Mesenchymal stem cell (in vitro differentiated cells and primary cell): ENCODE measurements around the gene HSPA14.
"Not testable (repeated sequence)": the region's sequence is repeated elsewhere in the genome, so short reads cannot be mapped to it uniquely, and the experiment has no call there.

ENCODE experiments used
- DNase-seq: peaks from one replicate; pipeline ENCODE4 v3.0.0-alpha.2; 2013
- H2AFZ ChIP-seq: one replicate; pipeline ENCODE4 v1.6.1; 2013; ENCODE audit warnings: low read depth, mild to moderate bottlenecking, control low read depth, inconsistent platforms, low read length, moderate library complexity
- H2AK5ac ChIP-seq: 2 replicates; pipeline ENCODE4 v1.6.1; 2013; ENCODE audit warnings: low read length, moderate library complexity, mild to moderate bottlenecking, inconsistent platforms; ENCODE audit not compliant: severe bottlenecking
- H2BK120ac ChIP-seq: one replicate; pipeline ENCODE4 v1.6.1; 2013; ENCODE audit warnings: low read depth, mild to moderate bottlenecking, inconsistent platforms, low read length, moderate library complexity
- H2BK12ac ChIP-seq, 2 experiments: one replicate each; pipeline ENCODE4 v1.6.1; 2013; ENCODE audit warnings: inconsistent platforms in 2 of 2, low read length in 2 of 2, mild to moderate bottlenecking in 2 of 2, moderate library complexity in 2 of 2, control low read depth in 1 of 2
- H2BK15ac ChIP-seq: one replicate; pipeline ENCODE4 v1.6.1; 2013; ENCODE audit warnings: mild to moderate bottlenecking, low read depth, inconsistent platforms; ENCODE audit not compliant: poor library complexity, severe bottlenecking
- H2BK5ac ChIP-seq: 2 replicates; pipeline ENCODE4 v1.6.1; 2013; ENCODE audit warnings: low read depth, mild to moderate bottlenecking, low read length, control low read depth, inconsistent platforms; ENCODE audit not compliant: poor library complexity, severe bottlenecking
- H3K14ac ChIP-seq, 2 experiments: one replicate each; pipeline ENCODE4 v1.6.1; 2013; ENCODE audit warnings: inconsistent platforms in 2 of 2, low read length in 2 of 2, control low read depth in 1 of 2, mild to moderate bottlenecking in 1 of 2, moderate library complexity in 1 of 2
- H3K18ac ChIP-seq, 2 experiments: one replicate each; pipeline ENCODE4 v1.6.1; 2013; ENCODE audit warnings: inconsistent platforms in 2 of 2, low read length in 2 of 2, control low read depth in 1 of 2, low read depth in 1 of 2, mild to moderate bottlenecking in 1 of 2
- H3K23ac ChIP-seq, 2 experiments: one replicate each; pipeline ENCODE4 v1.6.1; 2013; ENCODE audit warnings: inconsistent platforms in 2 of 2, low read length in 2 of 2, mild to moderate bottlenecking in 2 of 2, moderate library complexity in 2 of 2, control low read depth in 1 of 2
- H3K27ac ChIP-seq: 2 replicates; pipeline ENCODE4 v1.5.1; 2013; ENCODE audit warnings: mild to moderate bottlenecking, moderate library complexity, low read length, control low read depth, inconsistent platforms; ENCODE audit not compliant: poor library complexity, severe bottlenecking
- H3K27me3 ChIP-seq, 2 experiments: 2 replicates each; pipeline versions ENCODE4 v1.6.1 to v1.7.0; 2013; ENCODE audit warnings: low read length in 2 of 2, mild to moderate bottlenecking in 2 of 2, moderate library complexity in 2 of 2, control low read depth in 1 of 2, inconsistent platforms in 1 of 2; ENCODE audit not compliant: control insufficient read depth in 1 of 2, insufficient read depth in 1 of 2
- H3K36me3 ChIP-seq, 2 experiments: 2 replicates each; pipeline versions ENCODE4 v1.6.1 to v1.7.0; 2013; ENCODE audit warnings: low read length in 2 of 2, control low read depth in 1 of 2, inconsistent platforms in 1 of 2, low read depth in 1 of 2, mild to moderate bottlenecking in 1 of 2; ENCODE audit not compliant: insufficient read depth in 2 of 2, control insufficient read depth in 1 of 2
- H3K4ac ChIP-seq, 2 experiments: one replicate each; pipeline ENCODE4 v1.6.1; 2013; ENCODE audit warnings: inconsistent platforms in 2 of 2, low read length in 2 of 2, mild to moderate bottlenecking in 2 of 2, moderate library complexity in 2 of 2, control low read depth in 1 of 2, low read depth in 1 of 2
- H3K4me1 ChIP-seq: 2 replicates; pipeline ENCODE4 v1.6.1; 2013; ENCODE audit warnings: low read depth, low read length, control low read depth; ENCODE audit not compliant: control insufficient read depth, insufficient read depth
- H3K4me2 ChIP-seq: 2 replicates; pipeline ENCODE4 v1.6.1; 2013; ENCODE audit warnings: low read length, mild to moderate bottlenecking, inconsistent platforms; ENCODE audit not compliant: poor library complexity, severe bottlenecking
- H3K4me3 ChIP-seq, 2 experiments: 2 replicates each; pipeline versions ENCODE4 v1.5.1 to v1.7.0; 2013; ENCODE audit warnings: low read length in 2 of 2, mild to moderate bottlenecking in 2 of 2, control low read depth in 1 of 2, low read depth in 1 of 2; ENCODE audit not compliant: insufficient read depth in 1 of 2
- H3K79me1 ChIP-seq: replicated peaks from 2 replicates; pipeline ENCODE4 v1.6.1; 2013; ENCODE audit warnings: mild to moderate bottlenecking, control low read depth, low read length, inconsistent platforms; ENCODE audit not compliant: poor library complexity, severe bottlenecking
- H3K9ac ChIP-seq: 2 replicates; pipeline ENCODE4 v1.7.0; 2013; ENCODE audit warnings: mild to moderate bottlenecking, low read length, moderate library complexity
- H3K9me3 ChIP-seq: 2 replicates; pipeline ENCODE4 v1.7.0; 2013; ENCODE audit warnings: mild to moderate bottlenecking, low read length; ENCODE audit not compliant: control insufficient read depth
- H4K8ac ChIP-seq: one replicate; pipeline ENCODE4 v1.6.1; 2013; ENCODE audit warnings: inconsistent platforms, mild to moderate bottlenecking, low read length, moderate library complexity
- H4K91ac ChIP-seq: one replicate; pipeline ENCODE4 v1.6.1; 2013; ENCODE audit warnings: mild to moderate bottlenecking, low read length, inconsistent platforms
- WGBS: methylation state at CpG from one replicate; pipeline ENCODE4 v1.1.7; 2013; ENCODE audit warnings: mixed read lengths; 5-methylcytosine and 5-hydroxymethylcytosine counted together

HSPA14 gene

DNA sequence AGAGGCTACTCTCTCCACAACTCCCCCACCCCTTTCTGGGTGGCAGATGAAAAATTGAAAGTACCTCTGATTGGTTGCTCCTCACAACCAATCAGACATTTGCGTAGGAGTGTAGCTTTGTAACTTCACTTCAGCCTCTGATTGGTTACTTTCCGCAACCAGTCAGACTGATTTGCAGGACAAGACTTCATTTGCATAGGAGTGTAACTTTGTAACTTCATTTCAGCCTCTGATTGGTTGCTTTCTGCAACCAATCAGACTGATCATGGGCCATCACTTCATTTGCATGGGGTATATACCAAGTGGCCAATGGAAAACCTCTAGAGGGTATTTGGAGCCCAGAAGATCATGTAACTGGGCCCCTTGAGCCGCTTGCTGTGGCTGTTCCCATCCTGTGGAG lies 25.8 kb upstream of the HSPA14 start:
- Histone ChIP-seq H3K4me3 (no peak overlapping the region), H3K9me3 (no peaks in the 10 kb centered on the region), H3K23ac (no peak overlapping the region), H3K4me2 (no peak overlapping the region), H3K79me1 (no peaks in the 10 kb centered on the region), H3K27ac (no peak overlapping the region), H2AFZ (no peak overlapping the region), H3K4me1 (no peaks in the 10 kb centered on the region), H3K4ac (no peak overlapping the region), H3K27me3 (peaks cover 0 to 3% of the 10 kb centered on the region in 2 experiments), H4K8ac (no peak overlapping the region), H3K14ac (no peak overlapping the region), H3K18ac (no peak overlapping the region), H3K36me3 (no peaks in the 10 kb centered on the region), H2AK5ac (no peak overlapping the region), H2BK15ac (no peak overlapping the region), H3K9ac (no peak overlapping the region), H2BK120ac (no peak overlapping the region), H4K91ac (no peak overlapping the region), H2BK12ac (no peak overlapping the region), H2BK5ac (no peak overlapping the region)
- 83% methylated on average over 3 of the region's 3 CpGs for WGBS
- DNase-seq: peak; percentile 2

GRCh38 chr10:14815681-14816080 lies 22.4 kb upstream of the HSPA14 start:
- H2BK12ac ChIP-seq: no peak overlapping the region
- peaks cover 0 to 3% of the 10 kb centered on the region in 2 experiments for H3K27me3 ChIP-seq
- H2BK120ac ChIP-seq: no peak overlapping the region
- H3K27ac ChIP-seq: no peak overlapping the region
- no peaks in the 10 kb centered on the region for H3K9me3 ChIP-seq
- no peak overlapping the region for H3K4ac ChIP-seq
- no peak overlapping the region for H2BK5ac ChIP-seq
- DNase-seq: peak; percentile 59
- 87% methylated on average over 5 of the region's 6 CpGs for WGBS
- H2BK15ac ChIP-seq: no peak overlapping the region
- H3K18ac ChIP-seq: peak overlapping the region in 1 of 2 experiments; percentile 12
- H3K23ac ChIP-seq: no peak overlapping the region
- H3K14ac ChIP-seq: no peak overlapping the region
- no peaks in the 10 kb centered on the region for H3K79me1 ChIP-seq
- H3K4me1 ChIP-seq: no peaks in the 10 kb centered on the region
- H4K8ac ChIP-seq: no peak overlapping the region
- H3K4me3 ChIP-seq: no peak overlapping the region
- no peak overlapping the region for H3K9ac ChIP-seq
- H2AK5ac ChIP-seq: no peak overlapping the region
- H4K91ac ChIP-seq: no peak overlapping the region
- H3K4me2 ChIP-seq: no peak overlapping the region
- no peaks in the 10 kb centered on the region for H3K36me3 ChIP-seq
- H2AFZ ChIP-seq: no peak overlapping the region

DNA sequence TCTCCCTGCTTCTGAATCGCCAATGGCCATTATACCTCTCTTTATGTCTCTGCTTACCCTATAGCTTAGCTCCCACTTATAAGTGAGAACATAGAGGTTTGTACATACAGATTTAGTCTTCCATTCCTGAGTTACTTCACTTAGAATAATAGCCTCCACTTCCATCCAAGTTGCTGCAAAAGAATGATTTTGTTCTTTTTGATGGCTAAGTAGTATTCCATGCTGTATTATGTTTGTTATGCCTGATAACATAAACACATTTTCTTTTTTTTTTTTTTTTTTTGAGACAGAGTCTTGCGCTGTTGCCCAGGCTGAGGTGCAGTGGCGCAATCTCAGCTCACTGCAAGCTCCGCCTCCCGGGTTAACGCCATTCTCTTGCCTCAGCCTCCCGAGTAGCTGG lies 21.4 kb upstream of the HSPA14 start:
- H3K4ac ChIP-seq, H3K79me1 ChIP-seq, H3K36me3 ChIP-seq, H3K14ac ChIP-seq, H3K23ac ChIP-seq, H2AFZ ChIP-seq, DNase-seq, H3K4me1 ChIP-seq, H3K9me3 ChIP-seq, H2BK15ac ChIP-seq, H3K4me3 ChIP-seq, H3K18ac ChIP-seq, H3K27ac ChIP-seq, H2AK5ac ChIP-seq, H3K9ac ChIP-seq, H4K8ac ChIP-seq, H3K4me2 ChIP-seq, H2BK120ac ChIP-seq, H4K91ac ChIP-seq, H3K27me3 ChIP-seq, H2BK12ac ChIP-seq, H2BK5ac ChIP-seq: not testable (repeated sequence)
- 96% methylated on average over 5 of the region's 7 CpGs for WGBS

GRCh38 chr10:14820010-14820774 lies 17.9 kb upstream of the HSPA14 start:
- 100% methylated on average over 3 of the region's 10 CpGs for WGBS
- no peak overlapping the region for H3K27ac ChIP-seq
- no peak overlapping the region for H3K14ac ChIP-seq
- H3K9ac ChIP-seq: no peak overlapping the region
- no peak overlapping the region for H2AFZ ChIP-seq
- no peak overlapping the region for H2BK5ac ChIP-seq
- H2BK12ac ChIP-seq: no peak overlapping the region
- H3K79me1 ChIP-seq: no peaks in the 10 kb centered on the region
- H2BK120ac ChIP-seq: no peak overlapping the region
- no peaks in the 10 kb centered on the region for H3K36me3 ChIP-seq
- H3K23ac ChIP-seq: no peak overlapping the region
- no peak overlapping the region for H3K4me2 ChIP-seq
- H3K9me3 ChIP-seq: no peaks in the 10 kb centered on the region
- H3K27me3 ChIP-seq: no peaks in the 10 kb centered on the region
- H4K8ac ChIP-seq: no peak overlapping the region
- no peak overlapping the region for H3K18ac ChIP-seq
- H3K4ac ChIP-seq: no peak overlapping the region
- no peak overlapping the region for H2AK5ac ChIP-seq
- no peak overlapping the region for H4K91ac ChIP-seq
- no peaks in the 10 kb centered on the region for H3K4me1 ChIP-seq
- no peak overlapping the region for H3K4me3 ChIP-seq
- no peak overlapping the region for H2BK15ac ChIP-seq
- peak; percentile 43 for DNase-seq
